Measurements from ENCODE around the gene RBM47. TPM values are rescaled to one million over a fixed set of nuclear protein-coding genes. Genes with fewer than 3 reads are reported as not detected.

The RBM47 gene
- polyA plus RNA-seq, 3 donors = 79.5 to 101 (median 92.8) TPM

GRCh38 chr4:40489961-40490360, 139.7 kb downstream of the RBM47 start:
- peaks cover 98% of the 10 kb centered on the region for H3K79me2 ChIP-seq (ENCODE audit: insufficient read depth, low read length)
- peak overlapping the region in 1 of 2 donors; percentile 56 for H3K27ac ChIP-seq (ENCODE audit: low read depth in 1 of 2, low read length in 2 of 2)
- H3K4me2 ChIP-seq (replicated peaks; ENCODE audit: extremely low read depth, low read length, poor library complexity, severe bottlenecking) = no peak overlapping the region
- peak overlapping the region in 6 of 7 donors; percentile 1 to 94 (median 72) for H3K27ac Mint-ChIP-seq
- H3K4me3 Mint-ChIP-seq = no peak overlapping the region
- peaks cover 3 to 11% of the 10 kb centered on the region in 2 donors for H3K36me3 ChIP-seq (replicated peaks in 1 of 2; ENCODE audit: control insufficient read depth in 1 of 2, insufficient read depth in 2 of 2, low read length in 2 of 2)
- no peaks in the 10 kb centered on the region for H3K9me3 ChIP-seq (replicated peaks in 1 of 2; ENCODE audit: control insufficient read depth in 1 of 2, insufficient read depth in 1 of 2, low read length in 2 of 2)
- H3K27me3 Mint-ChIP-seq (ENCODE audit: low read depth in 3 of 3) = peaks cover 0 to 2% (median 0%) of the 10 kb centered on the region in 3 donors
- no peaks in the 10 kb centered on the region for H3K9me3 Mint-ChIP-seq
- peaks cover 83% of the 10 kb centered on the region for H3K4me1 Mint-ChIP-seq
- peaks cover 97% of the 10 kb centered on the region for H4K20me1 ChIP-seq (ENCODE audit: insufficient read depth, low read length)
- intact Hi-C loops (cut with micrococcal nuclease) = loop anchor here (5.0 to 10.0 kb wide), 3 partner anchors 55 to 232 kb away; partner anchors contain the start of gene RBM47 (in 1 of the 2)
- H2AFZ ChIP-seq (ENCODE audit: insufficient read depth, low read depth, low read length, poor library complexity, severe bottlenecking) = no peak overlapping the region
- H3K4me3 ChIP-seq (replicated peaks in 1 of 3; ENCODE audit: low read depth in 2 of 3, low read length in 3 of 3) = no peak overlapping the region
- peak in 2 of 3 donors; percentile 20 to 29 for DNase-seq
- TF ChIP-seq, protein P1, sequence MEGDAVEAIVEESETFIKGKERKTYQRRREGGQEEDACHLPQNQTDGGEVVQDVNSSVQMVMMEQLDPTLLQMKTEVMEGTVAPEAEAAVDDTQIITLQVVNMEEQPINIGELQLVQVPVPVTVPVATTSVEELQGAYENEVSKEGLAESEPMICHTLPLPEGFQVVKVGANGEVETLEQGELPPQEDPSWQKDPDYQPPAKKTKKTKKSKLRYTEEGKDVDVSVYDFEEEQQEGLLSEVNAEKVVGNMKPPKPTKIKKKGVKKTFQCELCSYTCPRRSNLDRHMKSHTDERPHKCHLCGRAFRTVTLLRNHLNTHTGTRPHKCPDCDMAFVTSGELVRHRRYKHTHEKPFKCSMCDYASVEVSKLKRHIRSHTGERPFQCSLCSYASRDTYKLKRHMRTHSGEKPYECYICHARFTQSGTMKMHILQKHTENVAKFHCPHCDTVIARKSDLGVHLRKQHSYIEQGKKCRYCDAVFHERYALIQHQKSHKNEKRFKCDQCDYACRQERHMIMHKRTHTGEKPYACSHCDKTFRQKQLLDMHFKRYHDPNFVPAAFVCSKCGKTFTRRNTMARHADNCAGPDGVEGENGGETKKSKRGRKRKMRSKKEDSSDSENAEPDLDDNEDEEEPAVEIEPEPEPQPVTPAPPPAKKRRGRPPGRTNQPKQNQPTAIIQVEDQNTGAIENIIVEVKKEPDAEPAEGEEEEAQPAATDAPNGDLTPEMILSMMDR (IDR thresholded peaks at IDR 0.05) = no peak
- H3K36me3 Mint-ChIP-seq = peaks cover 30 to 37% of the 10 kb centered on the region in 2 donors
- H3K9ac ChIP-seq (ENCODE audit: insufficient read depth, low read length, poor library complexity, severe bottlenecking) = no peak overlapping the region
- no peaks in the 10 kb centered on the region for H3K27me3 ChIP-seq (ENCODE audit: control insufficient read depth in 2 of 2, insufficient read depth in 2 of 2, low read length in 2 of 2)
- peaks cover 61 to 84% of the 10 kb centered on the region in 2 donors for H3K4me1 ChIP-seq (ENCODE audit: control insufficient read depth in 1 of 2, insufficient read depth in 2 of 2, low read length in 2 of 2)

- no peaks in the 10 kb centered on the region for H3K9me3 Mint-ChIP-seq
- peak overlapping the region; percentile 88 to 89 for H3K27ac ChIP-seq (ENCODE audit: low read depth in 1 of 2, low read length in 2 of 2)
- TF ChIP-seq, protein P1 (IDR thresholded peaks at IDR 0.05) = no peak
- no peaks in the 10 kb centered on the region for H3K9me3 ChIP-seq (replicated peaks in 1 of 2; ENCODE audit: control insufficient read depth in 1 of 2, insufficient read depth in 1 of 2, low read length in 2 of 2)
- peak overlapping the region; percentile 38 for H3K4me2 ChIP-seq (replicated peaks; ENCODE audit: extremely low read depth, low read length, poor library complexity, severe bottlenecking)
- H3K4me1 ChIP-seq (ENCODE audit: control insufficient read depth in 1 of 2, insufficient read depth in 2 of 2, low read length in 2 of 2) = peaks cover 49 to 73% of the 10 kb centered on the region in 2 donors
- H3K36me3 Mint-ChIP-seq = peaks cover 29 to 42% of the 10 kb centered on the region in 2 donors
- intact Hi-C loops (cut with micrococcal nuclease) = no loop called here
- H3K9ac ChIP-seq (ENCODE audit: insufficient read depth, low read length, poor library complexity, severe bottlenecking) = no peak overlapping the region
- peaks cover 98% of the 10 kb centered on the region for H3K79me2 ChIP-seq (ENCODE audit: insufficient read depth, low read length)
- no CpG with 5 or more reads among the region's 1 CpG for WGBS (ENCODE audit: insufficient coverage)
- peak overlapping the region; percentile 94 to 97 (median 96) for H3K27ac Mint-ChIP-seq
- H2AFZ ChIP-seq (ENCODE audit: insufficient read depth, low read depth, low read length, poor library complexity, severe bottlenecking) = no peak overlapping the region
- H4K20me1 ChIP-seq (ENCODE audit: insufficient read depth, low read length) = peaks cover 97% of the 10 kb centered on the region
- no peaks in the 10 kb centered on the region for H3K27me3 ChIP-seq (ENCODE audit: control insufficient read depth in 2 of 2, insufficient read depth in 2 of 2, low read length in 2 of 2)
- H3K27me3 Mint-ChIP-seq (ENCODE audit: low read depth in 3 of 3) = peaks cover 0 to 2% (median 0%) of the 10 kb centered on the region in 3 donors
- H3K4me3 ChIP-seq (replicated peaks in 1 of 3; ENCODE audit: low read depth in 2 of 3, low read length in 3 of 3) = peak overlapping the region in 1 of 3 experiments; percentile 42
- peaks cover 2 to 7% of the 10 kb centered on the region in 2 donors for H3K36me3 ChIP-seq (replicated peaks in 1 of 2; ENCODE audit: control insufficient read depth in 1 of 2, insufficient read depth in 2 of 2, low read length in 2 of 2)
- peaks cover 68% of the 10 kb centered on the region for H3K4me1 Mint-ChIP-seq
- peak overlapping the region in 1 of 2 donors; percentile 72 for H3K4me3 Mint-ChIP-seq
- DNase-seq = peak; percentile 87 to 95 (median 95)
Measured at GRCh38 chr4:40486534-40486933, 143.1 kb downstream of the RBM47 start.

All from CD14-positive monocyte (primary cell).